Right atrium auricular region (tissue), 2 donors: ENCODE results near the gene SAMHD1. TPM values are rescaled to one million over a fixed set of nuclear protein-coding genes. Genes with fewer than 3 reads are reported as not detected.
A peak's percentile ranks its signal among the peaks of the same experiment; 100 is the strongest.
"Not testable (repeated sequence)": the region's sequence is repeated elsewhere in the genome, so short reads cannot be mapped to it uniquely, and the experiment has no call there.

Experiments
- DNase-seq: peaks from one replicate; pipeline ENCODE4 v3.0.0-alpha.2; 2019; ENCODE audit warnings: low spot score
- H3K27ac ChIP-seq, 2 donors: fragments of 200-600 bp; sonication (generic); 1 replicate in 1 of 2; 2 replicates in 1 of 2; pipeline ENCODE4 v1.5.1; 2016 to 2019
- H3K27me3 ChIP-seq, 2 donors: fragments of 200-600 bp; sonication (generic); one replicate each; pipeline versions ENCODE4 v1.5.1 to v1.6.0; 2017 to 2019
- H3K36me3 ChIP-seq: fragments of 200-600 bp; sonication (generic); one replicate; pipeline ENCODE4 v1.5.1; 2016
- H3K4me1 ChIP-seq, 2 donors: fragments of 200-600 bp; sonication (generic); one replicate each; pipeline versions ENCODE4 v1.5.1 to v1.6.0; 2017 to 2019
- H3K4me3 ChIP-seq, 2 donors: fragments of 200-600 bp; sonication (generic); 1 replicate in 1 of 2; 2 replicates in 1 of 2; pipeline ENCODE4 v1.5.1; 2017 to 2019; ENCODE audit warnings: mild to moderate bottlenecking in 1 of 2, moderate library complexity in 1 of 2
- H3K9me3 ChIP-seq, 2 donors: fragments of 200-600 bp; sonication (generic); one replicate each; pipeline ENCODE4 v1.5.1; 2019
- CTCF ChIP-seq, 2 donors: fragments of 200-600 bp; sonication (generic); IDR thresholded peaks; one replicate each; pipeline ENCODE4 v1.5.1; 2019; ENCODE audit warnings: antibody characterized with exemption in 2 of 2
- total RNA-seq, 2 donors: library from RNA; depleted of rRNA; stranded (reverse); fragments of >200 nt; gene quantifications; one replicate each; pipeline ENCODE4 v1.1.0, GENCODE V29; 2016

SAMHD1 gene
- total RNA-seq, 2 donors from 2014 or later, result 87.2 to 144 TPM

DNA sequence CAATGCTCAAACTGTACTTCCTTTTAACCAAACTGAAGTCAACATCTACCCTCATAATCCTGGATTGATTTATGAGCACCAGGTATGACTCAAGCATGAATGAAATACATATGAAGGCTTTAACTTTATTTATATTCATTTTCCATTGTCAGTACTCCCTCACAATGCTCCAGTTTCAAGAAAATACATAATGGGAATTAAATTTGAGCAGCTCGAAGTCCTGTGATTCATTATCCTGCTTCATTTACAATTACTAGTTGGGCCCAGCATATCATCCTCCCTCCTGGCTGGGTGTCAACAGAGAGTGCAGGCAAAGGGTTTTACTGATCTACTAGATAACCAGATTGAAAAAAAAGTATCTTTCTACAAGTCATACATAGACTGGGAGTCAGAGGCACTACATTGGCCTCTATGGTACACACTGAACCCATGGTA, 10.1 kb downstream of the SAMHD1 start:
- H3K27ac ChIP-seq, result peak overlapping the region; percentile 73 to 94
- no peak for TF ChIP-seq CTCF (IDR thresholded peaks at IDR 0.05)
- no peak overlapping the region for H3K4me3 ChIP-seq
- no peaks in the 10 kb centered on the region for H3K27me3 ChIP-seq
- H3K9me3 ChIP-seq, result no peaks in the 10 kb centered on the region
- peaks cover 71% of the 10 kb centered on the region for H3K36me3 ChIP-seq
- no peak for DNase-seq
- H3K4me1 ChIP-seq, result peaks cover 0 to 92% of the 10 kb centered on the region in 2 donors

DNA sequence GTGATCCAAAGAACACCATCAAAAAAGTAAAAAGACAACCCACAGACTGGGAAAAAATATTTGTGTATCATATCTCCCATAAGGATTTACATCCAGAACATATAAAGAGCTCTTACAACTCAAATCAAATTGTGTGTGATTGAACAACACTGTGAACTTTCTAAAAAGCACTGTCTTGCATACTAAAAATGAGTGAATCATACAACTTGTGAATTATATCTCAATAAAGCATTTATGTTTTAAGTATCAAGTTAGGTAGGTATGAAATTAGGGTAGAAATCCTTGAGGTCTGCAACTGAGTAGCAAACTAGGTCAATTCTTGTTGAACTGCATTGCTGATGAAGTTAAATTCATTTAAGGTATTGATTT, 14.1 kb downstream of the SAMHD1 start:
- no peak for TF ChIP-seq CTCF (IDR thresholded peaks at IDR 0.05)
- peak overlapping the region; percentile 53 to 94 for H3K27ac ChIP-seq

GRCh38 chr20:36936761-36937401, 14.6 kb downstream of the SAMHD1 start:
- not testable (repeated sequence) for H3K4me3 ChIP-seq, H3K9me3 ChIP-seq, DNase-seq, H3K27me3 ChIP-seq
- H3K36me3 ChIP-seq, result peaks cover 80% of the 10 kb centered on the region
- peaks cover 0 to 60% of the 10 kb centered on the region in 2 donors for H3K4me1 ChIP-seq
- H3K27ac ChIP-seq, result peak overlapping the region; percentile 76 to 94

More for the DNA sequence above, 14.1 kb downstream of the SAMHD1 start:
- H3K4me3 ChIP-seq, result no peak overlapping the region
- H3K9me3 ChIP-seq, result no peaks in the 10 kb centered on the region
- H3K36me3 ChIP-seq, result peaks cover 80% of the 10 kb centered on the region
- H3K4me1 ChIP-seq, result peaks cover 0 to 63% of the 10 kb centered on the region in 2 donors
- H3K27me3 ChIP-seq, result no peaks in the 10 kb centered on the region
- no peak for DNase-seq

GRCh38 chr20:36936341-36936740, 15.2 kb downstream of the SAMHD1 start:
- no peaks in the 10 kb centered on the region for H3K9me3 ChIP-seq
- H3K27ac ChIP-seq, result peak overlapping the region; percentile 76 to 94
- no peaks in the 10 kb centered on the region for H3K27me3 ChIP-seq
- no peak for TF ChIP-seq CTCF (IDR thresholded peaks at IDR 0.05)
- peaks cover 0 to 60% of the 10 kb centered on the region in 2 donors for H3K4me1 ChIP-seq
- DNase-seq, result no peak
- H3K4me3 ChIP-seq, result no peak overlapping the region
- H3K36me3 ChIP-seq, result peaks cover 80% of the 10 kb centered on the region

DNA sequence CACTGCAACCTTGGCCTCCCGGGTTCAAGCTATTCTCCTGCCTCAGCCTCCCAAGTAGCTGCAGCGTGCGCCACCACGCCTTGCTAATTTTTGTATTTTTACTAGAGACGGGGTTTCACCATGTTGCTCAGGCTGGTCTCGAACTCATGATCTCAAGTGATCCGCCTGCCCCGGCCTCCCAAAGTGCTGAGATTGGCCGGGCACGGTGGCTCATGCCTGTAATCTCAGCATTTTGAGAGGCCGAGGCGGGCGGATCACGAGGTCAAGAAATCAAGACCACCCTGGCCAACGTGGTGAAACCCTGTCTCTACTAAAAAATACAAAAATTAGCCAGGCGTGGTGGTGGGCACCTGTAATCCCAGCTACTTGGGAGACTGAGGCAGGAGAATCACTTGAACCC, 17.9 kb downstream of the SAMHD1 start:
- not testable (repeated sequence) for H3K9me3 ChIP-seq, H3K27ac ChIP-seq, DNase-seq, H3K27me3 ChIP-seq, H3K4me3 ChIP-seq
- Histone ChIP-seq H3K36me3 (peaks cover 87% of the 10 kb centered on the region), H3K4me1 (peaks cover 0 to 46% of the 10 kb centered on the region in 2 donors)

GRCh38 chr20:36932476-36933426, 18.8 kb downstream of the SAMHD1 start:
- Histone ChIP-seq H3K4me3 (no peak overlapping the region), H3K9me3 (no peaks in the 10 kb centered on the region), H3K4me1 (peaks cover 0 to 38% of the 10 kb centered on the region in 2 donors), H3K27me3 (no peaks in the 10 kb centered on the region), H3K27ac (no peak overlapping the region), H3K36me3 (peaks cover 88% of the 10 kb centered on the region)
- TF ChIP-seq CTCF (IDR thresholded peaks at IDR 0.05), result no peak
- DNase-seq, result no peak

DNA sequence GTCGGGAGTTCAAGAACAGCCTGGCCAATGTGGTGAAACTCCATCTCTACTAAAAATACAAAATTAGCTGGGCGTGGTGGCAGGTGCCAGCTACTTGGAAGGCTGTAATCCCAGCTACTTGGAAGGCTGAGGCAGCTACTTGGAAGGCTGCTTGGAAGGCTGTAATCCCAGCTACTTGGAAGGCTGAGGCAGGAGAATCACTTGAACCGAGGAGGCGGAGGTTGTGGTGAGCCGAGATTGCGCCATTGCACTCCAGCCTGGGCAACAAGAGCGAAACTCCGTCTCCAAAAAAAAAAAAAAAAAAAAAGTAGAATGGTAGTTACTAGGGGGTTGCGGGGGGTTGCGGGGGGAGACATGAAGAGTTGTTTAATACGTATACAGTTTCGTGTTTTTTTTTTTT, 19.4 kb downstream of the SAMHD1 start:
- not testable (repeated sequence) for DNase-seq, H3K9me3 ChIP-seq, H3K4me3 ChIP-seq, H3K27ac ChIP-seq, H3K27me3 ChIP-seq
- Histone ChIP-seq H3K4me1 (peaks cover 0 to 31% of the 10 kb centered on the region in 2 donors), H3K36me3 (peaks cover 95% of the 10 kb centered on the region)
